Thyroid gland (tissue), 4 donors: ENCODE data around the gene SPTLC3. TPM values are rescaled to one million over a fixed set of nuclear protein-coding genes. Genes with fewer than 3 reads are reported as not detected.

Experiments used
- DNase-seq, 2 donors: peaks; one replicate each; pipeline ENCODE4 v3.0.0-alpha.2; 2019
- H3K27ac ChIP-seq, 3 donors: fragments of 200-600 bp; sonication (generic); 1 replicate in 2 of 3; 2 replicates in 1 of 3; pipeline ENCODE4 v1.5.1; 2016 to 2019; ENCODE audit warnings: mild to moderate bottlenecking in 1 of 3, moderate library complexity in 1 of 3
- H3K27me3 ChIP-seq: fragments of 200-600 bp; sonication (generic); one replicate; pipeline ENCODE4 v1.5.1; 2019
- H3K36me3 ChIP-seq, 2 donors: fragments of 200-600 bp; sonication (generic); one replicate each; pipeline ENCODE4 v1.5.1; 2016 to 2019
- H3K4me1 ChIP-seq, 2 donors: fragments of 200-600 bp; sonication (generic); one replicate each; pipeline ENCODE4 v1.5.1; 2017 to 2019
- H3K4me3 ChIP-seq, 3 donors: fragments of 200-600 bp; sonication (generic); replicated peaks in 1 of 3; 1 replicate in 2 of 3; 2 replicates in 1 of 3; pipeline ENCODE4 v1.5.1; 2016; ENCODE audit warnings: mild to moderate bottlenecking in 1 of 3
- H3K9me3 ChIP-seq: fragments of 200-600 bp; sonication (generic); one replicate; pipeline ENCODE4 v1.5.1; 2017
- CTCF ChIP-seq, 6 experiments: fragments of 200-600 bp in 3 of 6; fragments of 450-650 bp in 3 of 6; sonication (generic) in 3 of 6; IDR thresholded peaks; one replicate each; pipeline ENCODE4 v1.5.1; 2016 to 2019; ENCODE audit warnings: antibody characterized with exemption in 6 of 6, mild to moderate bottlenecking in 2 of 6, inconsistent platforms in 1 of 6, moderate library complexity in 1 of 6
- POLR2A ChIP-seq, 2 donors: fragments of 450-650 bp; IDR thresholded peaks; one replicate each; pipeline ENCODE4 v1.6.1; 2017; ENCODE audit warnings: antibody characterized with exemption in 2 of 2, mild to moderate bottlenecking in 2 of 2, moderate library complexity in 1 of 2
- WGBS, 2 donors: methylation state at CpG; one replicate each; pipeline ENCODE4 v1.1.5; 2017; 5-methylcytosine and 5-hydroxymethylcytosine counted together
- intact Hi-C: fragments of 100-400 bp; cut with DNase I; formaldehyde crosslinking; loops from one replicate; pipeline ENCODE4 v1.15.1; 2023
- total RNA-seq, 4 donors: library from RNA; depleted of rRNA; stranded (reverse); fragments of >200 nt; gene quantifications; one replicate each; pipeline ENCODE4 v1.2.3, GENCODE V29; 2016

The SPTLC3 gene
- total RNA-seq, 4 donors from 2014 or later: 33.8 to 71.5 (median 37.7) TPM

GRCh38 chr20:13029687-13030375, 21.1 kb downstream of the SPTLC3 start:
- no peak overlapping the region for H3K27ac ChIP-seq
- H3K9me3 ChIP-seq: no peaks in the 10 kb centered on the region
- no peak overlapping the region for H3K4me3 ChIP-seq
- intact Hi-C loops: no loop called here
- TF ChIP-seq CTCF (IDR thresholded peaks at IDR 0.05) (no peak), POLR2A (IDR thresholded peaks at IDR 0.05) (no peak)
- peaks cover 17% of the 10 kb centered on the region in 2 donors for H3K4me1 ChIP-seq
- no peaks in the 10 kb centered on the region for H3K36me3 ChIP-seq
- H3K27me3 ChIP-seq: no peaks in the 10 kb centered on the region
- WGBS, 2 donors: 66 to 81% methylated on average over 3 of the region's 3 CpGs
- DNase-seq: peak; percentile 10 to 16

- H3K4me1 ChIP-seq: peaks cover 17% of the 10 kb centered on the region in 2 donors
- no peaks in the 10 kb centered on the region for H3K9me3 ChIP-seq
- no peak overlapping the region for H3K27ac ChIP-seq
- no peak for DNase-seq
- no peaks in the 10 kb centered on the region for H3K27me3 ChIP-seq
- no peaks in the 10 kb centered on the region for H3K36me3 ChIP-seq
- TF ChIP-seq CTCF (IDR thresholded peaks at IDR 0.05): no peak
- no peak for TF ChIP-seq POLR2A (IDR thresholded peaks at IDR 0.05)
- H3K4me3 ChIP-seq: no peak overlapping the region
- 96% methylated on average over 4 of the region's 4 CpGs for WGBS, 2 donors
- intact Hi-C loops: no loop called here
These were observed 23.0 kb downstream of the SPTLC3 start for GRCh38 chr20:13031751-13032150.

- Histone ChIP-seq H3K4me3 (no peak overlapping the region), H3K27ac (no peak overlapping the region), H3K4me1 (peaks cover 10 to 11% of the 10 kb centered on the region in 2 donors), H3K9me3 (no peaks in the 10 kb centered on the region), H3K27me3 (no peaks in the 10 kb centered on the region), H3K36me3 (no peaks in the 10 kb centered on the region)
- no peak for DNase-seq
- TF ChIP-seq POLR2A (IDR thresholded peaks at IDR 0.05) (no peak), CTCF (IDR thresholded peaks at IDR 0.05) (no peak)
- intact Hi-C loops: no loop called here
These were observed 25.3 kb downstream of the SPTLC3 start for GRCh38 chr20:13034115-13034514.

- intact Hi-C loops: no loop called here
- no peaks in the 10 kb centered on the region for H3K36me3 ChIP-seq
- no peak overlapping the region for H3K27ac ChIP-seq
- TF ChIP-seq CTCF (IDR thresholded peaks at IDR 0.05): no peak
- no peak for TF ChIP-seq POLR2A (IDR thresholded peaks at IDR 0.05)
- no peak overlapping the region for H3K4me3 ChIP-seq
- H3K4me1 ChIP-seq: peaks cover 3 to 5% of the 10 kb centered on the region in 2 donors
- no peaks in the 10 kb centered on the region for H3K9me3 ChIP-seq
- H3K27me3 ChIP-seq: no peaks in the 10 kb centered on the region
- WGBS, 2 donors: 94 to 100% methylated on average over 1 of the region's 1 CpG
- DNase-seq: no peak
These were observed 26.2 kb downstream of the SPTLC3 start for GRCh38 chr20:13034936-13035335.

- Histone ChIP-seq H3K4me3 (no peak overlapping the region), H3K27ac (no peak overlapping the region), H3K9me3 (no peaks in the 10 kb centered on the region), H3K36me3 (no peaks in the 10 kb centered on the region), H3K4me1 (no peaks in the 10 kb centered on the region), H3K27me3 (no peaks in the 10 kb centered on the region)
- no peak for DNase-seq
- TF ChIP-seq CTCF (IDR thresholded peaks at IDR 0.05): no peak
- no peak for TF ChIP-seq POLR2A (IDR thresholded peaks at IDR 0.05)
- WGBS, 2 donors: 79 to 89% methylated on average over 2 of the region's 2 CpGs
- intact Hi-C loops: no loop called here
These were observed 26.8 kb downstream of the SPTLC3 start for GRCh38 chr20:13035399-13036152.
